ENCODE measurements around the gene PRKCB. TPM values are rescaled to one million over a fixed set of nuclear protein-coding genes. Genes with fewer than 3 reads are reported as not detected.

Gene PRKCB
- total RNA-seq, 6 experiments from 2014 or later: not detected

- H3K9me3 Mint-ChIP-seq: peaks cover 36% of the 10 kb centered on the region
- H3K27me3 Mint-ChIP-seq (ENCODE audit: insufficient read depth): peaks cover 4% of the 10 kb centered on the region; the same call in 1 of the 2 replicates
- no peaks in the 10 kb centered on the region for H3K4me1 Mint-ChIP-seq (ENCODE audit: low read depth)
- H3K4me3 Mint-ChIP-seq: no peak overlapping the region
- TF ChIP-seq CTCF (IDR thresholded peaks at IDR 0.05): no peak
- no peaks in the 10 kb centered on the region for H3K36me3 Mint-ChIP-seq (ENCODE audit: low read depth)
- no peak overlapping the region for H3K27ac Mint-ChIP-seq
- no peak for DNase-seq
Observed at GRCh38 chr16:23950291-23950894, 114.6 kb downstream of the PRKCB start.

GRCh38 chr16:23950898-23951297 lies 115.1 kb downstream of the PRKCB start:
- DNase-seq: no peak
- TF ChIP-seq CTCF (IDR thresholded peaks at IDR 0.05): no peak
- Mint-ChIP-seq H3K36me3 (ENCODE audit: low read depth) (no peaks in the 10 kb centered on the region), H3K9me3 (peaks cover 37% of the 10 kb centered on the region), H3K4me1 (ENCODE audit: low read depth) (no peaks in the 10 kb centered on the region), H3K4me3 (no peak overlapping the region), H3K27ac (no peak overlapping the region), H3K27me3 (ENCODE audit: insufficient read depth) (peaks cover 4% of the 10 kb centered on the region; the same call in 1 of the 2 replicates)

GRCh38 chr16:23952128-23952970 lies 116.6 kb downstream of the PRKCB start:
- no peaks in the 10 kb centered on the region for H3K4me1 Mint-ChIP-seq (ENCODE audit: low read depth)
- no peak overlapping the region for H3K4me3 Mint-ChIP-seq
- H3K9me3 Mint-ChIP-seq: peaks cover 37% of the 10 kb centered on the region
- no peak for TF ChIP-seq CTCF (IDR thresholded peaks at IDR 0.05)
- no peaks in the 10 kb centered on the region for H3K36me3 Mint-ChIP-seq (ENCODE audit: low read depth)
- peaks cover 4% of the 10 kb centered on the region; the same call in 1 of the 2 replicates for H3K27me3 Mint-ChIP-seq (ENCODE audit: insufficient read depth)
- no peak for DNase-seq
- H3K27ac Mint-ChIP-seq: no peak overlapping the region

- TF ChIP-seq CTCF (IDR thresholded peaks at IDR 0.05): no peak
- Mint-ChIP-seq H3K27me3 (ENCODE audit: insufficient read depth) (peaks cover 4% of the 10 kb centered on the region; the same call in 1 of the 2 replicates), H3K36me3 (ENCODE audit: low read depth) (no peaks in the 10 kb centered on the region), H3K4me3 (no peak overlapping the region), H3K4me1 (ENCODE audit: low read depth) (no peaks in the 10 kb centered on the region), H3K9me3 (peaks cover 36% of the 10 kb centered on the region), H3K27ac (no peak overlapping the region)
- no peak for DNase-seq
Observed at GRCh38 chr16:23952971-23953300, 117.2 kb downstream of the PRKCB start.

- Mint-ChIP-seq H3K9me3 (peaks cover 34% of the 10 kb centered on the region), H3K4me3 (no peak overlapping the region), H3K27me3 (ENCODE audit: insufficient read depth) (peaks cover 4% of the 10 kb centered on the region; the same call in 1 of the 2 replicates), H3K36me3 (ENCODE audit: low read depth) (no peaks in the 10 kb centered on the region), H3K4me1 (ENCODE audit: low read depth) (no peaks in the 10 kb centered on the region), H3K27ac (no peak overlapping the region)
- no peak for DNase-seq
- no peak for TF ChIP-seq CTCF (IDR thresholded peaks at IDR 0.05)
Observed at GRCh38 chr16:23953476-23953875, 117.7 kb downstream of the PRKCB start.
